Right lobe of liver (tissue), 6 donors: ENCODE results near the gene UBE2N. TPM values are rescaled to one million over a fixed set of nuclear protein-coding genes. Genes with fewer than 3 reads are reported as not detected.

Experiments
- ATAC-seq, 4 donors: fragments of 200-7000 bp; cut with Tn5 transposase; one replicate each; pipeline ENCODE4 v1.9.1; 2020; ENCODE audit warnings: mild to moderate bottlenecking in 4 of 4, moderate library complexity in 4 of 4
- DNase-seq, 3 donors: peaks; one replicate each; pipeline ENCODE4 v3.0.0-alpha.2; 2020
- H3K27ac ChIP-seq, 3 donors: fragments of 200-600 bp; one replicate each; pipeline ENCODE4 v1.8.0; 2022
- H3K27me3 ChIP-seq, 2 donors: fragments of 200-600 bp; one replicate each; pipeline ENCODE4 v1.8.0; 2022
- H3K36me3 ChIP-seq, 4 donors: fragments of 200-600 bp; sonication (generic) in 1 of 4; one replicate each; pipeline versions ENCODE4 v1.5.1 to v1.8.0; 2017 to 2022; ENCODE audit warnings: control low read depth in 1 of 4
- H3K4me1 ChIP-seq, 4 donors: fragments of 200-600 bp; sonication (generic) in 1 of 4; one replicate each; pipeline versions ENCODE4 v1.5.1 to v1.8.0; 2017 to 2022; ENCODE audit warnings: control low read depth in 1 of 4
- H3K4me3 ChIP-seq, 3 donors: fragments of 200-600 bp; one replicate each; pipeline ENCODE4 v1.8.0; 2022
- H3K9me3 ChIP-seq, 4 donors: fragments of 200-600 bp; sonication (generic) in 1 of 4; one replicate each; pipeline versions ENCODE4 v1.5.1 to v1.8.0; 2017 to 2022; ENCODE audit warnings: control low read depth in 1 of 4
- CTCF ChIP-seq, 4 donors: fragments of 200-600 bp in 3 of 4; fragments of 450-650 bp in 1 of 4; IDR thresholded peaks; one replicate each; pipeline versions ENCODE4 v1.5.1 to v1.8.0; 2016 to 2022; ENCODE audit warnings: antibody characterized with exemption in 4 of 4, mild to moderate bottlenecking in 2 of 4
- POLR2A ChIP-seq: fragments of 450-650 bp; IDR thresholded peaks from one replicate; pipeline ENCODE4 v1.6.1; 2017; ENCODE audit warnings: antibody characterized with exemption, mild to moderate bottlenecking
- WGBS: methylation state at CpG from one replicate; pipeline ENCODE4 v1.1.6; 2018; ENCODE audit warnings: low coverage, low lambda C conversion rate; ENCODE audit not compliant: insufficient coverage; ENCODE audit errors: missing lambda C conversion rate; 5-methylcytosine and 5-hydroxymethylcytosine counted together
- intact Hi-C, 2 donors: fragments of 100-400 bp; cut with DNase I; formaldehyde crosslinking; loops; one replicate each; pipeline versions ENCODE4 v1.11.2 to v1.14.1; 2022
- total RNA-seq, 6 experiments: library from RNA; depleted of rRNA in 2 of 6; stranded (reverse); fragments of >200 nt in 2 of 6; fragmentation: NEBNext Ultra II Directional in 3 of 6; extraction: Animal tissue kit (Norgen Biotek cat#: 25700) in 3 of 6; gene quantifications; one replicate each; pipeline versions ENCODE4 v1.1.0 to v1.2.4, GENCODE V29; 2016 to 2023
- donor health status: DM: no; HTN: yes; CAD: no.
- donor health status: DM: no; HTN: no; CAD: no.
- donor health status: DM: no; HTN: no; CAD: no.
- donor health status: DM: no; HTN: yes; CAD: no.
- donor health status: DM: no; HTN: yes; CAD: no.

The UBE2N gene
- total RNA-seq, 6 experiments from 2014 or later: 22.0 to 36.2 (median 28.6) TPM

- Histone ChIP-seq H3K4me3 (no peak overlapping the region), H3K27me3 (no peaks in the 10 kb centered on the region), H3K36me3 (no peaks in the 10 kb centered on the region), H3K27ac (no peak overlapping the region), H3K9me3 (no peaks in the 10 kb centered on the region), H3K4me1 (no peaks in the 10 kb centered on the region)
- intact Hi-C loops: no loop called here
- no peak for ATAC-seq
- 33% methylated on average over 3 of the region's 3 CpGs for WGBS
- TF ChIP-seq CTCF (IDR thresholded peaks at IDR 0.05): no peak
- TF ChIP-seq POLR2A: no peak
- no peak for DNase-seq
Observed at GRCh38 chr12:93451423-93452158, 9.8 kb upstream of the UBE2N start.

- Histone ChIP-seq H3K4me3 (no peak overlapping the region), H3K36me3 (no peaks in the 10 kb centered on the region), H3K27ac (no peak overlapping the region), H3K9me3 (no peaks in the 10 kb centered on the region), H3K27me3 (no peaks in the 10 kb centered on the region), H3K4me1 (no peaks in the 10 kb centered on the region)
- no peak for ATAC-seq
- 58% methylated on average over 1 of the region's 1 CpG for WGBS
- no peak for DNase-seq
- no peak for TF ChIP-seq CTCF (IDR thresholded peaks at IDR 0.05)
- no peak for TF ChIP-seq POLR2A
- intact Hi-C loops: no loop called here
Observed at GRCh38 chr12:93449277-93449676, 7.5 kb upstream of the UBE2N start.

- ATAC-seq (peak in 2 of 4 donors; percentile 58 to 76), DNase-seq (no peak)
- Histone ChIP-seq H3K27ac (no peak overlapping the region), H3K9me3 (no peaks in the 10 kb centered on the region), H3K27me3 (no peaks in the 10 kb centered on the region), H3K4me3 (no peak overlapping the region), H3K36me3 (no peaks in the 10 kb centered on the region), H3K4me1 (no peaks in the 10 kb centered on the region)
- no peak for TF ChIP-seq CTCF (IDR thresholded peaks at IDR 0.05)
- no peak for TF ChIP-seq POLR2A
- intact Hi-C loops: no loop called here
- 54% methylated on average over 5 of the region's 5 CpGs for WGBS
Observed at GRCh38 chr12:93448796-93449195, 7.0 kb upstream of the UBE2N start.

- no peaks in the 10 kb centered on the region for H3K4me1 ChIP-seq
- H3K27me3 ChIP-seq: no peaks in the 10 kb centered on the region
- no peak for DNase-seq
- H3K4me3 ChIP-seq: no peak overlapping the region
- intact Hi-C loops: no loop called here
- 65% methylated on average over 4 of the region's 4 CpGs for WGBS
- TF ChIP-seq CTCF (IDR thresholded peaks at IDR 0.05) (no peak), POLR2A (no peak)
- no peak overlapping the region for H3K27ac ChIP-seq
- H3K36me3 ChIP-seq: no peaks in the 10 kb centered on the region
- no peaks in the 10 kb centered on the region for H3K9me3 ChIP-seq
- ATAC-seq: no peak
Observed at GRCh38 chr12:93447555-93448290, 6.0 kb upstream of the UBE2N start.
